CD4-positive, alpha-beta T cell treated with Interleukin-12 subunit alpha and Interleukin-12 subunit beta, for 1 hour (primary cell): Measurements from ENCODE around the gene PCNX2.

ENCODE experiments used
- DNase-seq: peaks from one replicate; pipeline ENCODE4 v3.0.0-alpha.2; 2020

Gene PCNX2

DNA sequence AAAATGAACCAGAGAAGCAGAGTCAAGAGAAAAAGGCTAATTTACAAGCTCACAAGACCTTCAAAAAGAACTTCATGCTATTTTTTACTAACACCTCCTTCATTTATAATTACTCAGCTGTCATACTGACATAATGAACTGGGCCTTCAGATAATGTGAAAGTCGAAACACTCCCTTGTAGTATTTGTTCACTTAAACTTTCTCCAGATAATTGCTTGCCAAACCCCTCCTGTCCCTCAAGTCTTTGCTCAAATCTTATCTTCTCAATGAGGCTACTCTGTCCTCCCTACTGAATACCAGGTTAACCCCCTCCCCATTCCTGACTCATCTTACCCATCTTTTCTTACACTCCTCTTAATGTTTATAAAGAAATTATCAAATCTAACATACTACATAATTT is 20.9 kb upstream of the PCNX2 start:
- no peak for DNase-seq

- DNase-seq, result no peak
Measured at GRCh38 chr1:233315718-233316301, 20.3 kb upstream of the PCNX2 start.

GRCh38 chr1:233313434-233314155 is 18.1 kb upstream of the PCNX2 start:
- DNase-seq, result no peak

DNA sequence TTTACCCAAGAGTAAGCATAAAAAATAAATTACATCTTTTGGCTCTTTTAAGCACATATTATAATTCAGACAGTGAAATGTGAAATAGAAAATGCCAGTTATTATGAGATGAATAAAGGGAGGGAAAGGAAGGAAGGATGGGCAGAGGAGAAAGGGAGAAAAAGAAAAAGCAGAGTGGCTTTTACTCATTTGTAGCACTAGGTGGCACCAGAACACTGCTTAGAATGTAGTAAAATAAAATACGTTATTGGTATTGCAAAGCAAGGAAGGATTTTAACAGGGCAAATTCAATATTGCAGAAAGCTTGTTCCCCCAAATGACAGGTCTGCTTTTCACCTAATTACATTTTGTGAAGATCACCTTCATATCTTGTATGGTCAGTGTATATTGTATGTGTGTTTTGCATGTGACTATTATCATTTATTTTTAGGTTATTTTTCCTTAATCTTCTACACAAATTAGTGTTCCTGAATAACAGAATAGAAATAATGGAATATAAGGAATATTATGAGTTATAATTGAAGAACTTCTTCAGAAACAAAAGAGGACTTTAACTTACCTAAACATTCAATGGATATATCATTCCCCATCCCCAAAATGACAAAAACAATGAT is 9.1 kb upstream of the PCNX2 start:
- DNase-seq, result peak; percentile 48

- no peak for DNase-seq
Measured at GRCh38 chr1:233300326-233300725, 4.8 kb upstream of the PCNX2 start.

GRCh38 chr1:233299450-233299849 is 3.9 kb upstream of the PCNX2 start:
- DNase-seq, result no peak

DNA sequence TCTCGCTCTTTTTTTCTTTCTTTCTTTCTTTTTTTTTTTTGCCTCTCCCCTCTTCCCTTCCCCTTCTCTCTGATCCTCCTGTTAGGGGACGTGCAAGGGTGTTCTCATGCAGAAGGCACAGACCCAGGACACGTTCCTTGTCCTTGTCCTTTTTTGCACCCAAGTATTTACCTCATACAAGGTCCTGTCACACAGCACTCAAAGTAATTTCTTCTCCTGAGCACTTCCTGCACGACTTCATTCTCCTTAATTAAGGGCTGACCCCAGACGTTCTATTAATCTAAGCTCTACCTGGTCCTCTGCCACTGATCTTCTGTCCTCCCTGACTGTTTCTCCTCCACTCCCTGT is 424 bp upstream of the PCNX2 start:
- DNase-seq, result no peak

- peak; percentile 52 for DNase-seq
Measured at GRCh38 chr1:233294913-233295236, 650 bp downstream of the PCNX2 start.

GRCh38 chr1:233293556-233294446 is 1.7 kb downstream of the PCNX2 start:
- no peak for DNase-seq

GRCh38 chr1:233290396-233291034 is 5.0 kb downstream of the PCNX2 start:
- DNase-seq, result no peak

GRCh38 chr1:233289676-233290075 is 5.8 kb downstream of the PCNX2 start:
- DNase-seq, result no peak

DNA sequence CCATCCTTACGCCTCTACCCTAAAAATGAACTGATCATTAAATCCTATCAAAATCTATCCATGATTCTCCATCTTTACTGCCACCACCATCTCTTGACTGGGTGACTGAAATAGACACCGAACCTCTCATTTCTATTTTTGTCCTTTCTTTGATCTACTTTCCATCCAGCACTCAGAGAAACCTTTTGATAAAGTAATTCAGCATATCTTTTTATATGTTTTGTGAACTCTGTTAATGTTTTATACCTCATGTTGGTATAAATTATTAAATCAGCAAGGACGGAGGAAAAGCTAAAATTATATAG is 13.0 kb downstream of the PCNX2 start:
- DNase-seq, result no peak

- DNase-seq, result peak; percentile 33
Measured at GRCh38 chr1:233281711-233282581, 13.6 kb downstream of the PCNX2 start.

- DNase-seq, result no peak
Measured at GRCh38 chr1:233279971-233280370, 15.6 kb downstream of the PCNX2 start.

DNA sequence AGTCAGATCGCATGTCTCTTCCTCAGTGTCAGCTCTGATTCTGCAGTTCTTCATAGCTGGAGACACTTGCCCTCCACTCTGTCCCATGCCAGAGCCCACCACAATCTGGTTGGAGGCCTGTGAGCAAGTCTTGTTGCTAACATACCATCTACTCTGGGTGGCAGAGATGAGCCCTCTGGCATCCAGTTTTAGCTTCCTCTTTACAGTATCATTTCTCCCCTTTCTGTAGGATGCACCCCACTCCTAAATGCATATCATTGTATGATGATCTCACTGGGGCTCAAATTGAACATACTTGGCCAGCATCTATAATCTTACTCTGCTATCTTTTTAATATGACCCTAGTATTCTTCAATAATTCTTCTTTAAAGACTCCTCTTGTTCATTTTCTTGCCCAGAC is 16.9 kb downstream of the PCNX2 start:
- no peak for DNase-seq

DNA sequence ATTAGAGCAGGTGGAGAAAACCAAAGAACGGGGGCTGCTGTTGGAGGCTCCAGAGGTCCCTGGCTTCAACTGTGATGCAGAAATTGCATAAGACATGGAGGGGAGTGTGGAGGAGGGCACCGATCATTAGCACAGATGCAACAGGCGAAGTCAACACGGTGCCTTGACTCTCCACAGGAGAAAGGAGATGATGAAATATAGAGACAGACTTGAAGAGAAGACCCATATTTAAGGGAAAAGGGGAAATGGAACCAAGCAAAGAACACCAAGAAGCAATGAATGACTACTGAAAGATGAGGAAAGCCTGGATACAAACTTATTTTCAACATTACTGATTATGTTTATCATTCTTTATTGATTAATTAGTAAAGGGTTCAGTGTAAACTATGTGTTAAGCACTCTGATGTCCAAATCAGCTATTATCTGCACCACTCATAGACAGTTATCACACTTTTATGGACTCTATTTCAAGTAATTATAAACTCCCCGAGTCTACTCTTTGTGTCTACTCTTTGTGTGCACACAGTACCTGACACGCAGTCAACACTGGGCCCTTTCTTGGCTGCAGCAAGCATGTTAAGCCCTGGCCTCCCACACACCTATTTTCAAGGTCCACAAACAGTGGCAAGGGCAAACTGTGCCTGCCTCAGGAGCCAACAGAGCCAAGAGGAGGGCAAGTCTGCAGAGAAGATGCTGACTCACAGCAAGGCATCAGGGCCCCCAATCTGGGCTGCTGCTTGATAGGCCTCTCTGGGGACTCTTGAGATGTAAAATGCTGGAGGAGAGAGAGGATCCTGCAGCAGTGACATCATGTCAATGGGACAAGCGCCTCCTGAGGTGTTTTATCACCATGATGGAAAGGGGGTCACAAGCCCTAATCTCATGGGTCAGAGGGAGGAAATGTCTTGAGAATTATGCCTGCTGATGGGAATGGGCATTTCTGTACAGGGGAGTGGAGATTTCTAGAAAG is 17.6 kb downstream of the PCNX2 start:
- DNase-seq, result no peak

GRCh38 chr1:233269656-233270055 is 25.9 kb downstream of the PCNX2 start:
- DNase-seq, result no peak

DNA sequence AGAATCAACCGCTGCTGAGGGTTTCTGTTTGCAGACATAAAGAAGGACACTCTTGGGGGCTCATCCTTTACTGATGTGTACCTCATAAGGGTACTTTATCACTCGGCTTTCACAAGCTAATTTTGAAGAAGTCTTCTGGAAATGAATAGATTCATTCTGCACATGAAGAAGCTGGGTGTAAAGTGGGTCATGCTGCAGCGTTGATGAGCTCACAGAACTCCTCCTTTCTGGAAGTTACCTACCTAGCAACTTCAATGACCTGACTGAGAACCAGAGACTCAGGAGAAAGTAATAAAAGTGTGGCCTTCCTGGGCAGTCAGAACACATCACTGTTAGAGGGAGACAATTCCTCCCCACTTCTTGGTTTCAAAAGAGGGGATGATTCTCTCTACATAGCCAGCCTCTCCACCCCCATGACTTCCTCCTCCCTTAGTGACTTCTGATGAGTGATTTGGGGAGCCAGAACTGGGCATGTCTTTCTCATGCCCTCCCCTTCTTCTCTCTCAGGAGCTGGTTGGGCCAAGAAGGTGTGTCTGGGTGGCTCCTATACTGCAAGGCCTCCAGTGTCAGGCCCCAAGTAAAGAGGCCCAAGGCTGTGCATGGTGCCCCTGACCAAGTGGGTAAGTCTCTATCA is 27.0 kb downstream of the PCNX2 start:
- DNase-seq, result no peak

- DNase-seq, result no peak
Measured at GRCh38 chr1:233261695-233262094, 33.8 kb downstream of the PCNX2 start.

DNA sequence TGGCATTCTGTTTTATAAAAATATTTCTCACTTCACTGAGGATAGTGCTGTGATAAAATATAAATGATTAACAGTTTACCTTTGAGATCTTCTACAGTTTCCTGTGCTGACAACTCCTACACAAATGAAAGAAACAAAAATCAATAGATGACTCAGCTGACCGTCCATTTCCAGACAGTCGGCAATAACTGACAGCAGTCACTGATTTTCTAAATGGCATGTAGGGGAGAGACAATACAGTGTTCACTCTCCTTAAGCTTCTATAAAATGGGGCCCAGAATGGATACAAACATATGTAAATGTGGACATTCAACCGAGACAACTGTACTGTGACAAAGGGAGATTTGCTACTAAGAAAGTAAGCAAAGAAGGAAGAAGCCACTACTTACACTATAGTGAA is 34.3 kb downstream of the PCNX2 start:
- no peak for DNase-seq

DNA sequence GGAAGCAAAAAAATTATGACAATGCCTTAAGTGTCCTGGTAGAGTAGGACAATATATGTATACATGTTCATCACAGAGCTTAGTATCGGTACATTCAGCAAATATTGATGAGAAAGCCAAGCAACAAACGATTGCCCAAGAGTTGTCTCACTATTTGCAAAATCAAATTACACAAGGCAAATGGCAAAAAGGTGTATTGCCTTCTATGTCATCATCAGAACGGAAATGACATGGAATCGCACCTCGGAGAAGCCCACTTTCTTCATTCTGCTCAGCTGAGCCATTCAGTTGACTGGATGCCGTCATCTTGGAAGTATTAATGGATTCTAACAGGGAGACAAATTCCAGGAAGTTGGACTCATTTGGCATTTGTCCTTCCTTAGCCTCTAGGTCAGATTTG is 37.7 kb downstream of the PCNX2 start:
- no peak for DNase-seq
